RPMI7951 (cell line): ENCODE measurements around the gene MTHFD1L. TPM values are rescaled to one million over a fixed set of nuclear protein-coding genes. Genes with fewer than 3 reads are reported as not detected.
"Not testable (repeated sequence)": the region's sequence is repeated elsewhere in the genome, so short reads cannot be mapped to it uniquely, and the experiment has no call there.

Experiments
- DNase-seq: peaks from one replicate; pipeline ENCODE4 v3.0.0-alpha.2; 2012; ENCODE audit warnings: low read depth
- total RNA-seq: library from RNA; depleted of rRNA; stranded (reverse); fragments of >200 nt; shearing (Covaris generic); gene quantifications from 2 replicates; pipeline ENCODE4 v1.2.3, GENCODE V29; 2014

MTHFD1L gene
- total RNA-seq, 1 experiment from 2014 or later = 21.5 TPM

GRCh38 chr6:151067684-151068596 is 202.4 kb downstream of the MTHFD1L start:
- DNase-seq = peak; percentile 93

DNA sequence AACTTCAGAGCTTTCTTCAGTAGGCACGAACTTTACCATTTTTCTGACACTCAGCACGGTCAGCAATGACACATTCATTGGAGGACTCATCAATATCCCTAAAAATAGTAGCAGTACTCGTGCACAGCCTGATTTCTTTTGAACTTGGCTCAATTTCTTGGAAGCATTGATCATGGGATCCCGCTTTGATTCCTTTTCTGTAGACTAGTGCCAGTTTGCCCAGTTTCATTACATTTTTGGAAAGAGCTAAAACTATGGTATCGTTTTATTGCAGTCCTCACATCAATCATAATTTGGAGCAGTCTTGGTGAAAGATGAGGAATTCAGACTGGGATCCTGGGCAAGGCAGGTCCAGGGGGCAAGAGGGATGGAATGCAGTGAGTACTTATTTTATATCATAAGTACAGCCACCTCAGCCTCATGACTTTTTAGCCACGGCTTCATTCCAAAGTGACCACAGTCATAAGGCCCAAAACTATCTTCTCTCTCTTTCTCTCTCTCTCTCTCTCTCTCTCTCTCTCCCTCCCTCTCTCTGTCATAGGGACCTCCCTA is 203.3 kb downstream of the MTHFD1L start:
- DNase-seq = peak; percentile 70

DNA sequence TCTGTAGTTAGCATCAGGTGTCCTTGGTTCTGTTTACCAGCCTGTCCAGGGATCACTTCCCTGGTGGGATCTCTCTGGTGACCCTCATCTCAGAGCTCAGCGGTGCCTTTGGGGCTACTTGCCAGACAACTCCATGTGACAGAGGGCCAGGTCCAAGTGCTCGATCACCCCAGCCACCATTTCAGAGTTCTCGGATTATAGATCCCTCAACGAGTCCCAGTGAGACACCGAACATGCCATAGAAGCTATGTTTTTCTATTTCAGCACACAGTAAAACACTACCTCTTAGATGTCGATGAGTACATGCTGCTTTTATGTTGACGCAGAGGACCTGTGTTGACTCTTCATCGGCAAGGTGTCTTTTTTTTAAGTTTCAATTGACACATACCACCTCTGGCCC is 204.1 kb downstream of the MTHFD1L start:
- DNase-seq = no peak

- DNase-seq = peak; percentile 71
Observed at GRCh38 chr6:151070631-151071051, 205.1 kb downstream of the MTHFD1L start.

DNA sequence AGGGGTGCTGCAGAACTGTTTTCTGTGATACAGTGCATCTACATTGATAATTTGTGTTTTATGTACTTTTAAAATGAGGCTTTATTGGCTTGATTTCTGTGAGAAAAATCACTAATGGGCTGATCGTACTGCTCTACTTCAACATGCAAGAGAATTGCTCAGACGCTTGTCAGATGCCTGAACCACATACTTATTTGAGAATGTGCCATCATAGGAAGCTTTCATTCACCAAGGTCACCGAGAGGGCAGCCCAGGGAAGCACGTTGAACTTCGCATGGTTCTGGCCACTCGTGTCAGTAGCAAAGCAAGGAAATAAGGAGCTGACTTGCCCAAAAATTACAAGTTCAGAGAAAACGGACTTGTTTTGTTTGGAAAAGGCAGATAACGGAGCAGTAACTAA is 205.8 kb downstream of the MTHFD1L start:
- DNase-seq = peak; percentile 91

DNA sequence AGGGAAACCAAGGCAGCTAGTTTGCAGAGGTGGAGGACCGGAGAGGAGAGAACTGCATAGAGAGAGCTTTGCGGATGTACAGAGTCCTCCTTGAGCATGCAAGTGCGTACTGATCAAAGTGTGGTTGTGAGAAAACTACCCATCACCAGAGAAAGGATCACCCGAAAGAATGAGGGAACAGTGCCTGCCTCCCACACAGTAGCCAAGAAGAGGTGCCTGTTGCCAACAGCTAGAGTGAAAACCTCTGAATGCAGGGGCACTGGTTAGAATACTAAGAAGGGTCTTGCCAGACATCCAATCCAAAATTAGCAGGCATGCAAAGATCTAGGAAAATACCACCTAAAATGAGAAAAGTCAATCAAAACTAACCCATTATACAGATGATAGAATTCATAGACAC is 207.6 kb downstream of the MTHFD1L start:
- DNase-seq = no peak

DNA sequence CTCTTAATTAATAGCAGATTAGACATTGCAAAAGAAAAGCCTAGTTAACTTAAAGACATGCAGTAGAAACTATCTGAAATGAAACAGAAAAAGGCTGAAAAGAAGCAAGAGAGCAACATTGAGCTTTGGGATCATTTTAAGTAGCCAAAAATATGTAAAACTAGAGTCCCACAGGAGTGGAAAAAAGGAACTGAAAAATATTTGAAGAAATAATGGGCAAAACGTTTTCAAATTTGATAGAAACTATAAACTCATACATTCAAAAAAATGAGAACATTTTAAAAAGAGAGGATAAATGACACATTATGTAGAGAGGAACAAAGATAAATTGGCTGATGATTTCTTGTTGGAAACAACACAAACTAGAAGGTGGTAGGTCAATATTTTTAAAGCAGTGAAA is 208.2 kb downstream of the MTHFD1L start:
- no peak for DNase-seq

GRCh38 chr6:151075005-151075404 is 209.5 kb downstream of the MTHFD1L start:
- no peak for DNase-seq

- DNase-seq = no peak
Observed at GRCh38 chr6:151075527-151075926, 210.0 kb downstream of the MTHFD1L start.

DNA sequence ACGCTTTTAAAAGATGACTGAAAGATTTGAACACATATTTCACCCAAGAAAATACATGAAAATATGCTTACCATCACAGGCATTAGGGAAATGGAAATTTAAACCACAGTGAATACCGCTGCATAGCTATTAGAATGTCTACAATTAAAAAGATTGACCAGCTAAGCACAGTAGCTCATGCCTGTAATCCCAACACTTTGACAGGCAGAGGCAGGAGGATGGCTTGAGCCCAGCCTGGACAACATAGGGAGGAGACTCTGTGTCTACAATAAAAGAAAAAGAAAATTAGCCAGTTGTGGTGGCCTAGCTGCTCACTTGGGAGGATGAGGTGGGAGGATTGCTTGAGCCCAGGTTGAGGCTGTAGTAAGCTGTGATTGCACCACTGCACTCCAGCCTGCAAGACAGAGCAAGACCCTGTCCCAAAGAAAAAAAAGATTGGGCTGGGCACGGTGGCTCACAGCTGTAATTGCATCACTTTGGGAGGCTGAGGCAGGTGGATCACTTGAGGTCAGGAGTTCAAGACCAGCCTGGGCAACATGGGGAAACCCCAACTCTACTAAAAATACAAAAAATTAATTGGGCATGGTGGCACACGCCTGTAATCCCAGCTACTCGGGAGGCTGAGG is 210.5 kb downstream of the MTHFD1L start:
- DNase-seq = no peak

GRCh38 chr6:151078655-151079054 is 213.2 kb downstream of the MTHFD1L start:
- DNase-seq = no peak

DNA sequence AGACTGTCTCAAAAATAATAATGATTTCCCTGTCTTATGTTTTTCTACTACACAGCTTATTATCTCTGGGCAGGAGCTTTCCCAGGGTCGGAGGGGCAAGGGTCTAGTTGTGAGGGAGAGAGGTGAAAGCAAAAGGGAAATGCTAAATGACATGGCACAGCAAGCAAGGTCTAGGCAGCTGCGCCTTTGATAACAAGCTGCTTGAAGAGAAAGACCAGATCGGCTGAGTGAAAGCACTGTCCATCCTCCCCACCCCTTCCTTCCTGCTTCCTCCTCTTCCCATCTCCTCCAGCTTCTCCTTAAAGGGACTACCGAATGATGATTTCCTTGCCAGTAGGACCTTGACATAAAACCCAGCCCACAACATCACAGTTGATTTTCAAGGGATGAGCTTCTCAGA is 216.2 kb downstream of the MTHFD1L start:
- no peak for DNase-seq

DNA sequence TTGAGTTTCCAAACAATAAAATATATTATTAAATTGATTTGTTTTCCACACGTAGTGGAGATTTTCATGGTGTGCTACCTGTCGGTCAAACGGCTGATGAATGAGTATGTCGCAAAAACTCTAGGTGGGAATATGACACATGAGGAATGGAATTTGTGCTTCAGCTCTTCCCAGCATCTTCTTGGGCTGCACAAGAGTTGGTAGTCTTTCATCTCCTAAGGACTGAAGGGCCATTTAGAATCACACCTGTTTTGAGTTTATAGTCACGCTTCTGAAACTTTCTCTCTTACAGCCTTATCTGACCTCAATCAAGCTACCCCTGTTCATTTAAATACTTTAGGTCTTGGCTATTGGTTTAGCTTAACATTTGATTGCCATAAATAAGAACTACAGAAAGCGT is 216.6 kb downstream of the MTHFD1L start:
- peak; percentile 25 for DNase-seq

DNA sequence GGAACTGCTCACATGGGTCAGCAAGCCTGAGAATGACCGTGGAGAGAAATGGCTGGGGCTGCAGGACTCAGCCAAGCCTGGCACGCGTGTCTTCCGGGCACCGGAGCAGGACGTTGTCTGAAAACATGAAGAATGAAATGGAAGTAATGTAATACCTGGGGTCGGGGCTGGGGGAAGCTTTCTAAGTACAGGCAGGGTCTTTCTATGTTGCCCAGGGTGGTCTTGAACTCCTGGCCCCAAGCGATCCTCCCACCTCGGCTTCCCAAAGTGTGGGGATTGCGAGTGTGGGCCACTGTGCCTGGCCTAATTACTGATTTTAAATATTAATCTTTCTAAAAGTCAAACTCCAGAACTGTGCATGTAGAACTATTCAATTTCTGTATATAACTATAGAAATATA is 218.8 kb downstream of the MTHFD1L start:
- no peak for DNase-seq

- not testable (repeated sequence) for DNase-seq
Observed at GRCh38 chr6:151087055-151087454, 221.6 kb downstream of the MTHFD1L start.

DNA sequence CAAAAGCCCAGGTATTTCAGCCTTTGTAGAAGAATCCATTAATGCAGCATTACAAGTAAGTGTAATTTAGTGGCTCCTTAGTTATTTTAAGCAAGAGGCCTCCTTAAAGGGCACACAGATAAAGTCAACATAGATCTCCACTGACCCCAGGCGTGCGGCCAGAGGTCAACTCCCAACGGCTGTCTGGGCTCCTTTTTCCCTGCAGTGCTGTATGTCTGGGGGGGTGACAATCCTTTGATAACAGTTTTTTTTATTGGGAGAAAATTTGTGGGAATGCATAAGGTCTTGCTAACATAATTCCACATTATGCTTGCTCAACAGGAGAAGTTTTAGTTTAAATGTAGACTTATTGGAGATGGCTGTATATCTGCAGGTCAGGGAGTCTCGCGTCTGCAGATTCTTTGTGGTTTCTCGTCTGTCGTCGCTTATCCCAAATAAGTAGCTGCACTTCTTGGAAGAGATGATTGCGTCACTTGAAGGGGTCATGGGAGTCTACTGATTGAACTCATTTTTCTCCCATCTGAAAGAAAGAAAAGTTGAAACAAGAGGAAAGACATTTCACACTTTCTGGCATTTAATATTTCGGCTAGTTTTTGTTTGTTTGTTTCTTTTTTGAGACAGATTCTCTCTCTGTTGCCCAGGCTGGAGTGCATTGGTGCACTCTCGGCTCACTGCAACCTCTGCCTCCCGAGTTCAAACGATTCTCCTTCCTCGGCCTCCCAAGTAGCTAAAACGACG is 222.5 kb downstream of the MTHFD1L start:
- DNase-seq = peak; percentile 59

DNA sequence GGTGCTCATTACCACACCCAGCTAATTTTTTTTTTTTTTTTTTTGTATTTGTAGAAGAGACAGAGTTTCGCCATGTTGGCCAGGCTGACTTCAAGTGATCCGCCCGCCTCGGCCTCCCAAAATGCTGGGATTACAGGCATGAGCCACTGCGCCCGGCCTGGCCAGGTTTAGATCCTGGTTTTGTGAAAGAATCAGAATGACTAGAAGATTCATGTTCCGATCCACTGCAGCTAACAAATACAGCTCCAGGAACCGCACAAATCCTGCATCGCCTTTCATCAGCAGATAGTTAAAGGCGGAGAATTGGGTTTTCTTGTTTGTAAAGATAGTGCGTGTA is 223.1 kb downstream of the MTHFD1L start:
- DNase-seq = no peak

DNA sequence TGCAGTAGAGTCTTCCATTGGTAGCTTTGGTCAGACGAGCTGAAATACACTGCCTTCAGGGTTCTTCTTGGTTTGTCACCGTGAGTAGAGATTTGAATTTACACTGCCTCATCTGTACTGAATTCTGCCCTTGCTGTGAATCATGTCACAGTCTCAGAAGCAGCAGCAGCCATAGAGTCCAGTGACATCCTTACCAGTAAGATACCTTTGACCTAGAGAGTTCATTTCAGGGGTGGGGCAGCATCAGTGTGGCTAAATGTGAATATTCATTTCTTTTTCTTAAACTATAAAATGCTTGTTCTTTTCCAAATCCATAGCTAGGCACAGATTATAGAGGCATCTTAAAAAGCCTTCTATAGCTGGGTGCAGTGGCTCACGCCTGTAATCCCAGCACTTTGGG is 223.5 kb downstream of the MTHFD1L start:
- DNase-seq = no peak

- DNase-seq = no peak
Observed at GRCh38 chr6:151089978-151090377, 224.5 kb downstream of the MTHFD1L start.

GRCh38 chr6:151091571-151091970 is 226.1 kb downstream of the MTHFD1L start:
- DNase-seq = no peak

DNA sequence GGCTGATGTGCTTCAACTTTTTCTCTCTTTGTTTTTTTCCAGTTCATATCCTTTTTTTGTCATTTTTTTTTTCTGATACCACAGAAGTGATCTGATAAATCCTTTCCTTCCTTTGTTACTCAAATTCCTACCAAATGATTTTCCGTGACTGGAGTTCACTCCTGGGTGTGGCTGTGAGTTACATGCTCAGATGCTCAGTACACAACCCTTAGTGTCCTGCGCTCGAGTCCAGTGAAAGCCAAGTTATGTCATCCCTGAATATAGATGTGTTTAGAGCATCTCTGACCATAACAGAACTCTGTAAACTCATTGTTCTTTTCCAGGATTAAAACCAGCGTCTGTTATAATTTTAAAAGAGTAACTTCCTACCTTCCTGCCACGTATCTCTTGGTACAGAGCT is 227.1 kb downstream of the MTHFD1L start:
- DNase-seq = no peak

- no peak for DNase-seq
Observed at GRCh38 chr6:151093706-151094105, 228.2 kb downstream of the MTHFD1L start.
